Suppressor macrophage (primary cell): ENCODE results near the gene COX6A1.

Experiments used
- DNase-seq, 4 experiments: peaks; one replicate each; pipeline ENCODE4 v3.0.0-alpha.2; 2020 to 2022
- total RNA-seq, 17 experiments: gene quantifications; one replicate each; lab custom pipeline; 2026; ENCODE audit warnings: mixed read lengths in 6 of 17, inconsistent platforms in 3 of 17; lab: John Stamatoyannopoulos, UW

The COX6A1 gene
- 27.0 to 53.3 (median 36.2) reads per million in 17 experiments for total RNA-seq

- peak; percentile 95 to 98 (median 98) for DNase-seq
Observed at GRCh38 chr12:120437735-120438494, at the start of gene COX6A1. Gene COX6A1, plus strand, starts transcription at chr12:120438113. Its CDS starts 14 bp downstream, at chr12:120438127.

DNA sequence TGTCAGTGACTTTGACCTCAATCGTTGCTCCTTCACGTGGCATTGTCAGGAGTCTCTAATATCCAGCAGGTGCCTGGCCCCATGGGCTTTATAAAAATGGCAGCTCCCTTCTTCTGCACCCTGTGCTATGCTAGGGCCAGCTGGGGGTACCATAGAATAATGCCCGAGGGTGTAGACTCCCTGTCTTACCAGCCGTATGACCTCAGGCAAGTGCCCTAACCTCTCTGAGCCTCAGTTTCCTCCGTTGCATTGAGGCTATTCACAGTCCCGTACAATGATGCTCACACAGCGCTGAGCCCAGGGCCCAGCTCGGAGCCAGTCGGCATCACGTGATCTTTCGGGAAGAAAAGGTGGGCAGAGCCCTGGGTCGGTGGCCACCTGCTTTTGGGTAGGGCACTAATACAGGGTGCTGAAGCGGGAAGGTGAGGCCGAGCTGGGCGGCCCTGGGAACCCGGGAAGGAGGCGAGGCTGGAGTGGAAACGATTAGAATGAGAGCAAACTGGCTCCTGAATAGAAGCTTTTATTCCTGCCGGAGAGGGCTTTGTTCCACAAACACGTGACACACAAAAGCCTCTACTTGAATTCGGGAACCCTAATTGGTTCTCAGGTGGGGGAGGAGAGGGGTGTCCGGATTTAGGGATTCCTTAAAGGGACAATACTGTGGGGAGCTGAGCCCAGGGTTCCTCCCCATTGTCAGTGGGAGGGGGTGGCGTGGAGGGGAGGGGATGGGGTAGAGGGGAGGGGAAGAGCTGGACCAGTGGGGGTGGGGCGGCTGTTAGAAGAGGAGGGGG, 49.0 kb upstream of the COX6A1 start:
- DNase-seq = no peak

GRCh38 chr12:120390540-120391120, 47.3 kb upstream of the COX6A1 start:
- no peak for DNase-seq

- no peak for DNase-seq
Observed at GRCh38 chr12:120394483-120395367, 43.2 kb upstream of the COX6A1 start.

DNA sequence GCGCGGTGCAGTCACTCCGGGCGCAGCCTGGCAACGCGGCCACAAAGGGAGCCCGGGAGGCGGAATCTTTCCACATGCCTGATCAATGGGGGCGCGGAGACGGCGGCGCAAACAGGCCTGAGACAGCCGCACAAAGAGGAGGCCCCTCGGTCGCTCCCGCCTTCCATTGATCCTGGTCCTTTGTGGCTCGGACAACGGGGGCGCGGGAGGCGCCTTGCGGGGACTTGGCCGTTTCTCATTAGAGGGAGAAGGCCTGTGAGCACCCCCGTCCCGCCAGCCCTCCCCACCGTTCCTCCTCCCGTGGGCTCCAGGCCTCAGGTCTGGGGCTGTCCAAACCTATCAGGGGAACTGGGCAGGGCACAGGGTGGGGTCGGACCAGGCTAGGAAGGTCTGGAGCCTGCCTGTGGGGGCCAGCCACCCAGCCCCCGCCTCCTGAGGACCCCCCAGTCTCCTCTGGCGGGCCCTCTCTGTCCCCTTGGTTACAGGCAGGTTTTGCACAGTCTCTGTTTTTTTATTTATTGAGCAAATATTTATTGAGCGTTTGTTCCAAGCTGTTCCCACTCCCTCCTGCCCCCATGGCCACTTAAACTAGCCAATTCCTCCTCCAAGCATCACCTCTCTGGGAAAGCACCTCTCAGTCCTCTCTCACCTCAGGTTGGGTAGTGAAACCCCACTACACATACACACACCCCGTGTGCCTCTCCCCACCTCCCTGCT, 39.9 kb upstream of the COX6A1 start:
- no peak for DNase-seq

GRCh38 chr12:120399531-120399930, 38.4 kb upstream of the COX6A1 start:
- no peak for DNase-seq

DNA sequence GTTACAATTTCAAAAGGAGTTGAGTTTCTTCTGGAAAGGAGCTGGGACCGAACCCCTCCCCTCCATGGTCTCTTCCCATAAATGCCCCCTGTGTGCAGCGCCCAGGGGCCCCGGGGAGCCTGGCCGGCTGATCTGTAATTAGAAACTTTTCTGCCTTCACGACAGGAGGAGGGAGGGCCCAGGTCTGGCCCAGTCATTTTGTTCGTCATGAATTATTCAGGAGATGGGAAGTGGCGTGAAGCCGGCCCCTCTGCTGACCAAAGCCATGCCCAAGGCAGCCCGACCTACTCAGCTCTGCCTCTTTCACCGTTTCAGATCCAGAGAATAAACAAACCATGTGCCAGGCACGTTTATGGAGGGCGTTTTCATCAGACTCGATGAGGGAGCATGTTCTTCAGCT, 35.7 kb upstream of the COX6A1 start:
- no peak for DNase-seq

DNA sequence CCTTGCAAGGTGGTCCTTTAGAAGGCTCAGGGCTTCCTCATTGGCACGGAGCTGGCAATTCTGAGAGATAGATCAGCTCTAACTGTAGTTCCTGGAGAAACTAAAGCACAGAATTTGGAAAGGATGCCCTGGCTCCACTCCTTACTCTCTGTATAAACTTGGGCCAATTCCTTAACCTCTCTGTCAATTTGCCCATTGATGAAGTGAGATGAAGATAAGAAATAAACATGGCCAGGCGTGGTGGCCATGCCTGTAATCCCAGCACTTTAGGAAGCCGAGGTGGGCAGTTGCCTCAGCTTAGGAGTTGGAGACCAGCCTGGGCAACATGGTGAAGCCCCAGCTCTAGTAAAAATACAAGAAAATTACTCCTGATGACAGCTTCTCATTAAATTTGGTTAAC, 34.0 kb upstream of the COX6A1 start:
- no peak for DNase-seq

GRCh38 chr12:120404271-120404670, 33.6 kb upstream of the COX6A1 start:
- no peak for DNase-seq

DNA sequence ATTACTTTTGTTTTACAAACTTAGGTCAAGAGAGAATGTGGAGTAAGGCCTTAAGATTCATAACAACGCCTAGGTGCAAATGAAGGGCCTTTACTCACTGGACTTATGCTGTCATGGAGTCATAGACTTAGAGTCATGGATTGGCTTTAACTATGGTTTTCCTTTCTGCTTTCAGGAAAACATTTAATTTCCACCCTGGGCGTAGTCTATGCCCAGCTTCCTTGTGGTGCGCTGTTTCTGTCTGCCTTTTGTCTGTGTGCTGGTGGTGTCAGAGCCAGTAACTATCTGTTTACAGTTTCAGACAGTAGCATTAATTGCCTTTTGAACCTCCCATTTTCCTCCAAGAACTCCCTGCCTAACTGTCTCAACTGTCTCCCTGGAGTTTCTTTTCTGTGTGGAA, 31.8 kb upstream of the COX6A1 start:
- no peak for DNase-seq

GRCh38 chr12:120406553-120406952, 31.4 kb upstream of the COX6A1 start:
- DNase-seq = no peak

GRCh38 chr12:120408771-120409170, 29.1 kb upstream of the COX6A1 start:
- no peak for DNase-seq

DNA sequence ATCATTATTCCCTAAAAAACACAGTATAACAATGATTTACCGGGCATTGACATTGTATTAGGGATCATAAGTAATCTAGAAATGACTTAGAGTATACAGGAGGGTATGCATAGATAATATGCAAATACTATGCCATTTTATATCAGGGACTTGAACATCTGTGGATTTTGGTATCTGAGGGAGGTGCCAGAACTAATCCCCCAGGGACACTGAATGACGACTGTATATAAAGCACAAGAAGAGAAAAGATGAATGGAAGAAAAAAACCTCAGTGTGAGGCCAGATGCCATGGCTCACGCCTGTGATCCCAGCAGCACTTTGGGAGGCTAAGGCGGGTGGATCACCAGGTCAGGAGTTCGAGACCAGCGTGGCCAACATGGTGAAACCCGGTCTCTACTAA, 25.5 kb upstream of the COX6A1 start:
- DNase-seq = no peak

GRCh38 chr12:120413901-120414695, 23.8 kb upstream of the COX6A1 start:
- no peak for DNase-seq

DNA sequence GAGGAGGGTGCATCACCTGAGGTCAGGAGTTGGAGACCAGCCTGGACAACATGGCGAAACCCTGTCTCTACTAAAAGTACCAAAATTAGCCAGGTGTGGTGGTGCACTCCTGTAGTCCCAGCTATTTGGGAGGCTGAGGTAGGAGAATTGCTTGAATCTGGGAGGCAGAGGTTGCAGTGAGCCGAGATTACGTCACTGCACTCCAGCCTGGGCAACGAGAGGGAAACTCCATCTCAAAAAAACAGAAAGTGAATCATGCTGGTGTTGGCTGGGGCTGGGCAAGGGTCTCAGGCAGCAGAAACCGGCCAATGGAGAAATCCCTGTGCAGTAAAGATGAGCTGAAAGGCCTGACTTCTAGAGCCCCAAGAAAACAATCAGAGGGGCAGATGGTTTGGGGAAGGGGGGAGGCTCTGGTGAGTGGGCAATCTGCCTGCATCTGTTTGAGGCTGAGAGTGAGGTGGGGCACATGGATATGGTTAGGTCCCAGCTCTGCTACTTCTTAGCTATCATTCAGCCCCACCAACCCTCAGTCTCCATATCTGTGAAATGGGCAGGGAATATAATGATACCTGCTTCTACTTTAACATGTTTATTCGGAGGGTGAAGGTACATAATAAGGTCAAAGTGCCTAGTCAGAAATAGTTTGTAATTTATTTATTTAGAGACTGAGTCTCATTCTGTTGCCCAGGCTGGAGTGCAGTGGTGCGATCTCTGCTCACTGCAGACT, 21.3 kb upstream of the COX6A1 start:
- no peak for DNase-seq

DNA sequence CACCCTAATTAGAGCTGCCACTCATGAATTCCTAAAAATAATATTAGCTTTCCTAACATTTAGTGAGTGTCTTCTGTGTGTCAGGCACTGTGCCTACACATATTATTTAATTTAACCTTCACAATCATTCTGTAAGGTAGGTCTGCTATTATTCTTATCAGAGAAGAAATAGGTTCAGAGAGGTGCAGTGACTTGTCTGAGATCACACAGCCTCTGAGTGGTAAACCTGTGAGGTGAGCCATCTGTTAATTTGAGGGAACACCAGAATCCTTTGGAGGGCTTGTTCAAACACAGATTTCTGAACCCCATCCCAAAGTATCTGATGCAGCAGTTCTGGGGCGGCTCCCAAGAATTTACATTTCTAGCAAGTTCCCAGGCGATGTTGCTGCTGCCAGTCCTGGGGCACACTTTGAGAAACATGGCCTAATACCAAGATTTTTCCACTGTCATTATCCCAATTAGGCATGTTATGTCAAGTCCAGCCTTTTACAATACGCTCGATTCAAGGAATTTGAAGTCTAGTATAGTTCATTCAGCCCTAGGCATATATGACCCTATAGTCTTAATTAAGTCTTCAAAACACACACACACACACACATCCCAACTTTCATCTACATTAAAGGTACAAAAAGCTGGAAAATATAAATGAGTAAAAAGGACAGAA, 19.9 kb upstream of the COX6A1 start:
- no peak for DNase-seq

GRCh38 chr12:120421701-120422100, 16.2 kb upstream of the COX6A1 start:
- no peak for DNase-seq

DNA sequence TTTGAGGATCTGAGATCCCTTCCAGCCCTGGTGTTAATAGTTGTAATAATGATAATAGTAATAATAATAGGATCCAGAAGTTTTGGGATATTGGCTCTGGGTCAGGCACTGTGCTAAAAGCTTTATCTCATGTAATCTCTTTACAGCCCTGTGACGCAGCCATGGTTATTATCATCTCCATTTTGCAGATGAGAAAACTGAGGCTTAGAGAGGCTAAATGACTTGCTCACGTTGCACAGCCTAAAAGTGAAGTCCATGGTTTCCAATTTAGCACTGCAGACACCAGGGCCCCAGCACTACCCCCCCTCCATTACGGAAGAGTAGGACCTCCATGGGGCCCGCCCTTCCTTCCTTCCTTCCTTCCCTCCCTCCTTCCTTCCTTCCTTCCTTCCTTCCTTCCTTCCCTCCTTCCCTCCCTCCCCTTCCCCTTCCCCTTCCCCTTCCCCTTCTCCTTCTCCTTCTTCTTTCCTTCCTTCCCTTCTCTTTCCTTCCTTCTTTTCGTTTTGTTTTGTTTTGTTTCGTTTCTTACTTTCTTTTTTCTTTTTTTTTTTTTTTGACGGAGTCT, 14.9 kb upstream of the COX6A1 start:
- DNase-seq = no peak

DNA sequence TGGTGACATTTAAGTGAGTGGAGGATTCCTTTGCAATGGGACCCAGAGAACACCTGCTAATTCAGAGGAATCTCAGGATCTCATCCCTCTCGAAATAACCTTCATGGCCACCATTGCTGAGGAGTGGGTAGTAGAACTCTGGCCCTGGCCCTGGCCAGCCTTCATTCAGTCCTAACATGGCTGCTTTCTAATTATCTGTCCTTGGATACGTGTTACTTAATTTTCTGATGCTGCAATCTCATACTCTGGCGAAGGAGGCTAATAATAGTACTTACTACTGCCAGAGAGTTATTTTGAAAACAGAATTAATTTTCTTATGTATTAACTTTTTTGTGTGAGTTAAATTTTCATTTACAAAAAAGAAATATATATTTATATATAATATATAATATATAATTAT, 12.1 kb upstream of the COX6A1 start:
- DNase-seq = no peak
